GM13976 (cell line): ENCODE results near the gene KCNA4.

Experiments used
- DNase-seq: peaks from one replicate; pipeline ENCODE4 v3.0.0; 2012; ENCODE audit warnings: low spot score
- CTCF ChIP-seq: IDR thresholded peaks from 2 replicates; pipeline ENCODE4 v1.5.1; 2012; ENCODE audit warnings: borderline replicate concordance, mild to moderate bottlenecking; ENCODE audit not compliant: insufficient read depth; ENCODE audit errors: extremely low read depth, missing control alignments, control extremely low read depth
- in situ Hi-C: fragments of 300-500 bp; cut with MboI; formaldehyde crosslinking; loops from one replicate; pipeline ENCODE4 v1.12.0; 2022; ENCODE audit warnings: low sequenced_read_pairs, mixed read lengths, inconsistent platforms; ENCODE audit not compliant: unreplicated experiment

KCNA4 gene

GRCh38 chr11:30016588-30017363, at the start of gene KCNA4:
TSS of gene KCNA4 (minus strand) at chr11:30017030. CDS start at chr11:30012678, 4,352 bp downstream.
- in situ Hi-C loops = no loop called here
- no peak for DNase-seq
- no peak for TF ChIP-seq CTCF

GRCh38 chr11:30062103-30062502, 45.3 kb upstream of the KCNA4 start:
- in situ Hi-C loops = no loop called here
- no peak for DNase-seq
- TF ChIP-seq CTCF = no peak

- DNase-seq = no peak
- in situ Hi-C loops = no loop called here
- no peak for TF ChIP-seq CTCF
Measured at GRCh38 chr11:30059172-30059815, 42.5 kb upstream of the KCNA4 start.

GRCh38 chr11:30049214-30049613, 32.4 kb upstream of the KCNA4 start:
- in situ Hi-C loops = no loop called here
- DNase-seq = no peak
- no peak for TF ChIP-seq CTCF

- DNase-seq = no peak
Measured at GRCh38 chr11:30046578-30046945, 29.7 kb upstream of the KCNA4 start.

More at GRCh38 chr11:30046578-30046945, 29.7 kb upstream of the KCNA4 start:
- no peak for TF ChIP-seq CTCF
- in situ Hi-C loops = no loop called here
